Testis (tissue), 2 donors: ENCODE data around the gene CREB3L4.

ENCODE experiments used
- POLR2A ChIP-seq: fragments of 450-650 bp; IDR thresholded peaks from one replicate; pipeline ENCODE4 v1.6.1; 2017; ENCODE audit warnings: antibody characterized with exemption, mild to moderate bottlenecking, moderate library complexity
- TF ChIP-seq, protein P1 (sequence below), 3 experiments: fragments of 450-650 bp in 2 of 3; fragments of 200-600 bp in 1 of 3; sonication (generic) in 1 of 3; IDR thresholded peaks; one replicate each; pipeline ENCODE4 v1.5.1; 2016 to 2019; ENCODE audit warnings: antibody characterized with exemption in 3 of 3, mild to moderate bottlenecking in 2 of 3, moderate library complexity in 1 of 3

DNA sequence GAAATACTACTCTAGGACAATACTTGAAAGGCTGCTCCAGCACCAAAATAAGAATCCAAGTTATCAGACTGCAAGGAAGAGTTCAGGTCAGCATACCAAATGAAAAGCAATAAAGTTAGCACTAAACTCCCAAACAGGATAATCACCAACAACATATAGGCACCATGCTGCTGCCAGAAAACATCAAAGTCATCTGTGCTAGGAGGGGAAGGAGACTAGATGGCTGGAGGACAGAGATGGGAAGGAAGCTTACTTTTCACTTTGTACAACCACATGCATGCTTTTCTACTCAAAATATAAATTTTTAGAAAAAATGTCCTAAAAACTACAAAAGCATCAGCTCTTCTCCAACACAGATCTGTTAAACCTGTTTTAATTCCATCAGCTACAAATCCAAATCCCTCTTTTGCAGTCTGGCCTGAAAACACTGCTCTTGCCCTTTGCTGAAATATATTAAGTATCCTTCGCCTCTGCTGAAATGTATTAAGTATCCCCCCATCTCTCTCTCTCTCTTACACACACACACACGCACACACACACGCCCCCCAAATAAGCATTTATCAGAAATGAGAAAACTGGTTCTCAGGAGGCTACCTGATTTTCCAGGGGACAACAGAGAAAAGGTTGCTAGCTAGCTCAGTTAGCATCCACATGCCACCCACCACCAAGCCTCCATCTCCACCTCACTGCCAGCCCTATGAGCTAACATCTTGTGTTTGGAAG is 46.5 kb upstream of the CREB3L4 start:
- TF ChIP-seq POLR2A = no peak
- TF ChIP-seq, protein P1, sequence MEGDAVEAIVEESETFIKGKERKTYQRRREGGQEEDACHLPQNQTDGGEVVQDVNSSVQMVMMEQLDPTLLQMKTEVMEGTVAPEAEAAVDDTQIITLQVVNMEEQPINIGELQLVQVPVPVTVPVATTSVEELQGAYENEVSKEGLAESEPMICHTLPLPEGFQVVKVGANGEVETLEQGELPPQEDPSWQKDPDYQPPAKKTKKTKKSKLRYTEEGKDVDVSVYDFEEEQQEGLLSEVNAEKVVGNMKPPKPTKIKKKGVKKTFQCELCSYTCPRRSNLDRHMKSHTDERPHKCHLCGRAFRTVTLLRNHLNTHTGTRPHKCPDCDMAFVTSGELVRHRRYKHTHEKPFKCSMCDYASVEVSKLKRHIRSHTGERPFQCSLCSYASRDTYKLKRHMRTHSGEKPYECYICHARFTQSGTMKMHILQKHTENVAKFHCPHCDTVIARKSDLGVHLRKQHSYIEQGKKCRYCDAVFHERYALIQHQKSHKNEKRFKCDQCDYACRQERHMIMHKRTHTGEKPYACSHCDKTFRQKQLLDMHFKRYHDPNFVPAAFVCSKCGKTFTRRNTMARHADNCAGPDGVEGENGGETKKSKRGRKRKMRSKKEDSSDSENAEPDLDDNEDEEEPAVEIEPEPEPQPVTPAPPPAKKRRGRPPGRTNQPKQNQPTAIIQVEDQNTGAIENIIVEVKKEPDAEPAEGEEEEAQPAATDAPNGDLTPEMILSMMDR (IDR thresholded peaks at IDR 0.05) = no peak
